ENCODE results near the gene SRGAP3.

Gene SRGAP3

DNA sequence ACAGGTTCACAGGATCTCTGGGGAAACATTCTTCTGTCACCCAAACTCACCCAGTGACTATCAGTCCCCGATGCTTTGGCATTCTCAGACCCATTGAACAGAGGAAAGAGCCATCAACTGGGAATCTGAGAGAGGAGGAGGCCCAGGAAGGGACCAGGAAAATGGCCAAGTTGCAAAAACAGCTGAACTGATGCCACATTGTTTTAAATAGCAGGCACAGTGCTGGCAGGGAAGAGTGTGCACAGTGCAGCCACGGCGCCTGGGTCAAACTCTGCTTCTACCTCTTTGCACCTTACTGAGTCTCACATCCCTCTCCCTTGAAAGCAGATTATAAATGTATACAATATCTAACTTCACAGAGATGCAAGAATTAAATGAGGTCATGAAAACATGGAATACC, 66.4 kb downstream of the SRGAP3 start:
- no peak for TF ChIP-seq ZNF8 (CRISPR knock-in tag; IDR thresholded peaks at IDR 0.05)
- no peak for TF ChIP-seq ZNF565 (CRISPR knock-in tag; conservative IDR thresholded peaks at IDR 0.05; ENCODE audit: low read depth)
- TF ChIP-seq SNAI2 (CRISPR knock-in tag; IDR thresholded peaks at IDR 0.05): no peak
- TF ChIP-seq OSR1 (CRISPR knock-in tag; IDR thresholded peaks at IDR 0.05): no peak
- no peak for TF ChIP-seq ZFP3 (CRISPR knock-in tag; IDR thresholded peaks at IDR 0.05)
- TF ChIP-seq ZC3H10 (CRISPR knock-in tag; IDR thresholded peaks at IDR 0.05): no peak
- no peak for ATAC-seq

DNA sequence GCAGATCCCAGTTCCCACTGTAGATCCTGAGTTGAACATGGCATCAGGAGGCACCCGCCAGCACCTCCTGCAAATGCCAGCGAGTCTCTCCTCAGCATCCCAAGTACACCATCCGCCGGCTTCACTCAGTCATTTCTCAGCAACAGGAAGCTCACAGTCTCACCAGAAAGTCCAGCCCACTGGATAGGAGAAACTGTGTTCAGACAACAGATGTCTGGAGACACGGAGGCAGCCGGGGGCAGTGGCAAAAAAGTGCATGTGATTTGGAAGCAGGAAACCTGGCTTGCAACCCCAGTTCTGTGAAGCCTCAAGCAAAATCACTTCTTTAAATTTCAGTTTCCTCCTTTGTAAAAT, 68.7 kb downstream of the SRGAP3 start:
- ATAC-seq: no peak
- no peak for TF ChIP-seq ISL1 (CRISPR knock-in tag; IDR thresholded peaks at IDR 0.05)
- TF ChIP-seq CSDC2 (CRISPR knock-in tag; IDR thresholded peaks at IDR 0.05): no peak
- TF ChIP-seq ESRRG (CRISPR knock-in tag; IDR thresholded peaks at IDR 0.05): no peak
- TF ChIP-seq GLIS3 (CRISPR knock-in tag; IDR thresholded peaks at IDR 0.05): no peak
- no peak for TF ChIP-seq ARNTL (CRISPR knock-in tag; IDR thresholded peaks at IDR 0.05; ENCODE audit: borderline replicate concordance, low read depth)
- TF ChIP-seq, protein P1, sequence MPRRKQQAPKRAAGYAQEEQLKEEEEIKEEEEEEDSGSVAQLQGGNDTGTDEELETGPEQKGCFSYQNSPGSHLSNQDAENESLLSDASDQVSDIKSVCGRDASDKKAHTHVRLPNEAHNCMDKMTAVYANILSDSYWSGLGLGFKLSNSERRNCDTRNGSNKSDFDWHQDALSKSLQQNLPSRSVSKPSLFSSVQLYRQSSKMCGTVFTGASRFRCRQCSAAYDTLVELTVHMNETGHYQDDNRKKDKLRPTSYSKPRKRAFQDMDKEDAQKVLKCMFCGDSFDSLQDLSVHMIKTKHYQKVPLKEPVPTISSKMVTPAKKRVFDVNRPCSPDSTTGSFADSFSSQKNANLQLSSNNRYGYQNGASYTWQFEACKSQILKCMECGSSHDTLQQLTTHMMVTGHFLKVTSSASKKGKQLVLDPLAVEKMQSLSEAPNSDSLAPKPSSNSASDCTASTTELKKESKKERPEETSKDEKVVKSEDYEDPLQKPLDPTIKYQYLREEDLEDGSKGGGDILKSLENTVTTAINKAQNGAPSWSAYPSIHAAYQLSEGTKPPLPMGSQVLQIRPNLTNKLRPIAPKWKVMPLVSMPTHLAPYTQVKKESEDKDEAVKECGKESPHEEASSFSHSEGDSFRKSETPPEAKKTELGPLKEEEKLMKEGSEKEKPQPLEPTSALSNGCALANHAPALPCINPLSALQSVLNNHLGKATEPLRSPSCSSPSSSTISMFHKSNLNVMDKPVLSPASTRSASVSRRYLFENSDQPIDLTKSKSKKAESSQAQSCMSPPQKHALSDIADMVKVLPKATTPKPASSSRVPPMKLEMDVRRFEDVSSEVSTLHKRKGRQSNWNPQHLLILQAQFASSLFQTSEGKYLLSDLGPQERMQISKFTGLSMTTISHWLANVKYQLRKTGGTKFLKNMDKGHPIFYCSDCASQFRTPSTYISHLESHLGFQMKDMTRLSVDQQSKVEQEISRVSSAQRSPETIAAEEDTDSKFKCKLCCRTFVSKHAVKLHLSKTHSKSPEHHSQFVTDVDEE (CRISPR knock-in tag; IDR thresholded peaks at IDR 0.05): no peak
- TF ChIP-seq ZNF70 (CRISPR knock-in tag; IDR thresholded peaks at IDR 0.05): no peak
- TF ChIP-seq, protein P2, sequence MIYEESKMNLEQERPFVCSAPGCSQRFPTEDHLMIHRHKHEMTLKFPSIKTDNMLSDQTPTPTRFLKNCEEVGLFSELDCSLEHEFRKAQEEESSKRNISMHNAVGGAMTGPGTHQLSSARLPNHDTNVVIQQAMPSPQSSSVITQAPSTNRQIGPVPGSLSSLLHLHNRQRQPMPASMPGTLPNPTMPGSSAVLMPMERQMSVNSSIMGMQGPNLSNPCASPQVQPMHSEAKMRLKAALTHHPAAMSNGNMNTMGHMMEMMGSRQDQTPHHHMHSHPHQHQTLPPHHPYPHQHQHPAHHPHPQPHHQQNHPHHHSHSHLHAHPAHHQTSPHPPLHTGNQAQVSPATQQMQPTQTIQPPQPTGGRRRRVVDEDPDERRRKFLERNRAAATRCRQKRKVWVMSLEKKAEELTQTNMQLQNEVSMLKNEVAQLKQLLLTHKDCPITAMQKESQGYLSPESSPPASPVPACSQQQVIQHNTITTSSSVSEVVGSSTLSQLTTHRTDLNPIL (CRISPR knock-in tag; IDR thresholded peaks at IDR 0.05; ENCODE audit: low read depth): no peak
- TF ChIP-seq ZC3H10 (CRISPR knock-in tag; IDR thresholded peaks at IDR 0.05): no peak
- TF ChIP-seq ZNF8 (CRISPR knock-in tag; IDR thresholded peaks at IDR 0.05): no peak
- no peak for TF ChIP-seq PPARA (CRISPR knock-in tag; IDR thresholded peaks at IDR 0.05; ENCODE audit: borderline replicate concordance)
- no peak for TF ChIP-seq TCF4 (CRISPR knock-in tag; IDR thresholded peaks at IDR 0.05; ENCODE audit: borderline replicate concordance)
- no peak for TF ChIP-seq ZNF565 (CRISPR knock-in tag; conservative IDR thresholded peaks at IDR 0.05; ENCODE audit: low read depth)
- TF ChIP-seq, protein P3, sequence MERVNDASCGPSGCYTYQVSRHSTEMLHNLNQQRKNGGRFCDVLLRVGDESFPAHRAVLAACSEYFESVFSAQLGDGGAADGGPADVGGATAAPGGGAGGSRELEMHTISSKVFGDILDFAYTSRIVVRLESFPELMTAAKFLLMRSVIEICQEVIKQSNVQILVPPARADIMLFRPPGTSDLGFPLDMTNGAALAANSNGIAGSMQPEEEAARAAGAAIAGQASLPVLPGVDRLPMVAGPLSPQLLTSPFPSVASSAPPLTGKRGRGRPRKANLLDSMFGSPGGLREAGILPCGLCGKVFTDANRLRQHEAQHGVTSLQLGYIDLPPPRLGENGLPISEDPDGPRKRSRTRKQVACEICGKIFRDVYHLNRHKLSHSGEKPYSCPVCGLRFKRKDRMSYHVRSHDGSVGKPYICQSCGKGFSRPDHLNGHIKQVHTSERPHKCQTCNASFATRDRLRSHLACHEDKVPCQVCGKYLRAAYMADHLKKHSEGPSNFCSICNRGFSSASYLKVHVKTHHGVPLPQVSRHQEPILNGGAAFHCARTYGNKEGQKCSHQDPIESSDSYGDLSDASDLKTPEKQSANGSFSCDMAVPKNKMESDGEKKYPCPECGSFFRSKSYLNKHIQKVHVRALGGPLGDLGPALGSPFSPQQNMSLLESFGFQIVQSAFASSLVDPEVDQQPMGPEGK (CRISPR knock-in tag; IDR thresholded peaks at IDR 0.05; ENCODE audit: borderline replicate concordance): no peak
- TF ChIP-seq RARB (CRISPR knock-in tag; IDR thresholded peaks at IDR 0.05): no peak
- TF ChIP-seq TOX (CRISPR knock-in tag; IDR thresholded peaks at IDR 0.05; ENCODE audit: borderline replicate concordance): no peak
- no peak for TF ChIP-seq BACH2 (CRISPR knock-in tag; IDR thresholded peaks at IDR 0.05; ENCODE audit: borderline replicate concordance)
- TF ChIP-seq ZFP30 (CRISPR knock-in tag; IDR thresholded peaks at IDR 0.05): no peak

DNA sequence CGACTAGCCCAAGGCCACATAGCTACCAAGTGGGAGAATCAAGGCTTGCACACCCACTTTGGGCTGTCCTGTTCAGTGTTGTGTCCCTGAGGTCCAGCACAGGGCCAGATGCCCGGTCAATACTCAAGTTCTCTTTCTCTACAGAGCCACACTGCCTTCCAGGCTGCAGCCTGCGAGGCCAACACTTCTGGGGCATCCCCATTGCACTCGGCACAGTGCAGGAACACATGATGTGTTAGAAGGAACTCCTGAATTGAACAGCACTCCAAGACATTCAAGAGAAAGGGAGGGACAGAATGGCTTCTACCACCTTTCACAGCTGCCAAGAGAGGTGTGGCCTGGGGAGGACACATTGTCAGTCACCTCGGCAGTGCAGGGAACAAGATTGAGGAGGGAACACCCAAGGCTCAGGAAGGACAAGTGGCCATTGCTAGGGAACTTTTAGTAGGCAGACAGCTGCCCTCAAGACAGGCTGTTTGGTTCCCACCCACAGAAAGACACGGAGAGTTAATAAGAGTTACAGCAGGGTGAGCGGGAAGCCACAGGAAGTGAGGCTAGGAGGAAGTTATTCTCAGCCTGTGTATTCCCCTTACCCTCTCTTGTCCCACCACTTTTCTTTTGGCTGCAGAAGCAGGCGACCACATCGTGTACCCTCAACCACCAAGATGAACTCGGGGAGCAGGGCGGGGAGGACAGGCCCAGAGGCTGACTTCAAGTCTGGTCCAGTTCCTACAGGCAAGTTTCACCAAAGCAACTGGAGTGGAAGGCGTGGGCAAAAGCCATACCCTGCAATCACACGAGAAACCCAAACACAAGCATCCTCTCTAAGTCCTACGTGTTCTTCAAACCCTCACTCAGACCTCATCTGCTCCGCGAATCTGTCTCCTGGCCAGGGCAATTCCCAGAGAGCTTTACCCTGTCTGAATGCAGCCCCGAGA, 69.4 kb downstream of the SRGAP3 start:
- ATAC-seq: no peak
- TF ChIP-seq ISL1 (CRISPR knock-in tag; IDR thresholded peaks at IDR 0.05): no peak
- TF ChIP-seq, protein P4, sequence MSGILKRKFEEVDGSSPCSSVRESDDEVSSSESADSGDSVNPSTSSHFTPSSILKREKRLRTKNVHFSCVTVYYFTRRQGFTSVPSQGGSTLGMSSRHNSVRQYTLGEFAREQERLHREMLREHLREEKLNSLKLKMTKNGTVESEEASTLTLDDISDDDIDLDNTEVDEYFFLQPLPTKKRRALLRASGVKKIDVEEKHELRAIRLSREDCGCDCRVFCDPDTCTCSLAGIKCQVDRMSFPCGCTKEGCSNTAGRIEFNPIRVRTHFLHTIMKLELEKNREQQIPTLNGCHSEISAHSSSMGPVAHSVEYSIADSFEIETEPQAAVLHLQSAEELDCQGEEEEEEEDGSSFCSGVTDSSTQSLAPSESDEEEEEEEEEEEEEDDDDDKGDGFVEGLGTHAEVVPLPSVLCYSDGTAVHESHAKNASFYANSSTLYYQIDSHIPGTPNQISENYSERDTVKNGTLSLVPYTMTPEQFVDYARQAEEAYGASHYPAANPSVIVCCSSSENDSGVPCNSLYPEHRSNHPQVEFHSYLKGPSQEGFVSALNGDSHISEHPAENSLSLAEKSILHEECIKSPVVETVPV (CRISPR knock-in tag; IDR thresholded peaks at IDR 0.05): no peak
- TF ChIP-seq OSR1 (CRISPR knock-in tag; IDR thresholded peaks at IDR 0.05): no peak
- TF ChIP-seq, protein P3 (CRISPR knock-in tag; IDR thresholded peaks at IDR 0.05; ENCODE audit: borderline replicate concordance): no peak
- TF ChIP-seq CSDC2 (CRISPR knock-in tag; IDR thresholded peaks at IDR 0.05): no peak
- TF ChIP-seq TOX (CRISPR knock-in tag; IDR thresholded peaks at IDR 0.05; ENCODE audit: borderline replicate concordance): no peak
- no peak for TF ChIP-seq ZNF565 (CRISPR knock-in tag; conservative IDR thresholded peaks at IDR 0.05; ENCODE audit: low read depth)
- TF ChIP-seq BACH2 (CRISPR knock-in tag; IDR thresholded peaks at IDR 0.05; ENCODE audit: borderline replicate concordance): no peak
- no peak for TF ChIP-seq ESRRG (CRISPR knock-in tag; IDR thresholded peaks at IDR 0.05)
- TF ChIP-seq ZC3H10 (CRISPR knock-in tag; IDR thresholded peaks at IDR 0.05): no peak
- TF ChIP-seq SNAI2 (CRISPR knock-in tag; IDR thresholded peaks at IDR 0.05): no peak
- TF ChIP-seq ZFP30 (CRISPR knock-in tag; IDR thresholded peaks at IDR 0.05): no peak
- TF ChIP-seq ZNF8 (CRISPR knock-in tag; IDR thresholded peaks at IDR 0.05): no peak
- TF ChIP-seq, protein P5, sequence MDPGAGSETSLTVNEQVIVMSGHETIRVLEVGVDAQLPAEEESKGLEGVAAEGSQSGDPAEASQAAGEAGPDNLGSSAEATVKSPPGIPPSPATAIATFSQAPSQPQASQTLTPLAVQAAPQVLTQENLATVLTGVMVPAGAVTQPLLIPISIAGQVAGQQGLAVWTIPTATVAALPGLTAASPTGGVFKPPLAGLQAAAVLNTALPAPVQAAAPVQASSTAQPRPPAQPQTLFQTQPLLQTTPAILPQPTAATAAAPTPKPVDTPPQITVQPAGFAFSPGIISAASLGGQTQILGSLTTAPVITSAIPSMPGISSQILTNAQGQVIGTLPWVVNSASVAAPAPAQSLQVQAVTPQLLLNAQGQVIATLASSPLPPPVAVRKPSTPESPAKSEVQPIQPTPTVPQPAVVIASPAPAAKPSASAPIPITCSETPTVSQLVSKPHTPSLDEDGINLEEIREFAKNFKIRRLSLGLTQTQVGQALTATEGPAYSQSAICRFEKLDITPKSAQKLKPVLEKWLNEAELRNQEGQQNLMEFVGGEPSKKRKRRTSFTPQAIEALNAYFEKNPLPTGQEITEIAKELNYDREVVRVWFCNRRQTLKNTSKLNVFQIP (CRISPR knock-in tag; IDR thresholded peaks at IDR 0.05; ENCODE audit: borderline replicate concordance, low read depth): no peak
